Peyer's patch (tissue), 4 donors: ENCODE data around the gene TIAM2.

Experiments
- POLR2A ChIP-seq, 2 donors: fragments of 450-650 bp; IDR thresholded peaks; one replicate each; pipeline ENCODE4 v1.5.1; 2017; ENCODE audit warnings: antibody characterized with exemption in 2 of 2, mild to moderate bottlenecking in 2 of 2, moderate library complexity in 2 of 2
- TF ChIP-seq, protein P1 (sequence below), 6 experiments: fragments of 450-650 bp in 4 of 6; fragments of 200-600 bp in 2 of 6; sonication (generic) in 1 of 6; IDR thresholded peaks; one replicate each; pipeline ENCODE4 v1.5.1; 2017 to 2019; ENCODE audit warnings: antibody characterized with exemption in 6 of 6, mild to moderate bottlenecking in 3 of 6, moderate library complexity in 1 of 6

DNA sequence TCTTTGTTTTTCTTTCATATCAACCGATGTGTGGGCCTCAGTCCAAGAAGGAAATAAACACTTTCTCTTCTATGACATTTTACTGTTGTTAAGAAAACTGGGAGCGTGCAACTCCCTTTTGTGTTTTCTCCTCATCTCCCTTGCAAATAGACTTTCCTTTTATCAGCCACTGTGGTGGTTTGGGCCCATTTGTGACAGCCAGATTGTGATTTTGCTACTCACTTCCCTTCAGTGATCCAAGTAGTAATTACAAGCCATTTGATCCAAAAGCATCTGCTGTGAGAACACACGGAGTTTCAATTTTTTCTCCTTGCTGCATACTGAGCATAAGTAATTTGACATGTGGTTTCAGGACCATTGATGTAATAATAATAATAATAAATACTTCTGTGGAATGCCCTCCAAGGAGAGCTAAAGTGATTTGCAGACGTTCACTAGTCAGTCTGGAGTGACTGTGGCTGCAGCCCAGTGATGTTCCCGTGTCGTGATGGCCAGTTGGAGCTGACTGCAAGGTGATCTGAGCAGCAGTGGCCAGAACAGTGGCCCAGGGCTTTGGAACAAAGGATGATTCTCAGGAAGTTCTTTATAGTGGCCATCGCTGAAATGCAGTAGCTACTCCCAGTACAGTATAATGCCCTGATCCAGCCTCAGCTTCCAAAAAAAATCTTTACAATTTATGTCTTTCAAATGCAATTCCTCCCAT, 176.8 kb downstream of the TIAM2 start:
- TF ChIP-seq, protein P1, sequence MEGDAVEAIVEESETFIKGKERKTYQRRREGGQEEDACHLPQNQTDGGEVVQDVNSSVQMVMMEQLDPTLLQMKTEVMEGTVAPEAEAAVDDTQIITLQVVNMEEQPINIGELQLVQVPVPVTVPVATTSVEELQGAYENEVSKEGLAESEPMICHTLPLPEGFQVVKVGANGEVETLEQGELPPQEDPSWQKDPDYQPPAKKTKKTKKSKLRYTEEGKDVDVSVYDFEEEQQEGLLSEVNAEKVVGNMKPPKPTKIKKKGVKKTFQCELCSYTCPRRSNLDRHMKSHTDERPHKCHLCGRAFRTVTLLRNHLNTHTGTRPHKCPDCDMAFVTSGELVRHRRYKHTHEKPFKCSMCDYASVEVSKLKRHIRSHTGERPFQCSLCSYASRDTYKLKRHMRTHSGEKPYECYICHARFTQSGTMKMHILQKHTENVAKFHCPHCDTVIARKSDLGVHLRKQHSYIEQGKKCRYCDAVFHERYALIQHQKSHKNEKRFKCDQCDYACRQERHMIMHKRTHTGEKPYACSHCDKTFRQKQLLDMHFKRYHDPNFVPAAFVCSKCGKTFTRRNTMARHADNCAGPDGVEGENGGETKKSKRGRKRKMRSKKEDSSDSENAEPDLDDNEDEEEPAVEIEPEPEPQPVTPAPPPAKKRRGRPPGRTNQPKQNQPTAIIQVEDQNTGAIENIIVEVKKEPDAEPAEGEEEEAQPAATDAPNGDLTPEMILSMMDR (IDR thresholded peaks at IDR 0.05), result no peak
- TF ChIP-seq POLR2A (IDR thresholded peaks at IDR 0.05), result no peak
